SJCRH30 (cell line): ENCODE results near the gene CCIN. TPM values are rescaled to one million over a fixed set of nuclear protein-coding genes. Genes with fewer than 3 reads are reported as not detected.
"Not testable (repeated sequence)": the region's sequence is repeated elsewhere in the genome, so short reads cannot be mapped to it uniquely, and the experiment has no call there.

ENCODE experiments used
- DNase-seq, 2 experiments: peaks; one replicate each; pipeline ENCODE4 v3.0.0-alpha.2; 2015 to 2020
- H3K27ac ChIP-seq: fragments of 250-450 bp; sonication (Bioruptor Pico); 2 replicates; pipeline ENCODE4 v1.5.1; 2020; ENCODE audit warnings: mild to moderate bottlenecking, moderate library complexity
- H3K27me3 ChIP-seq: fragments of 250-450 bp; sonication (Bioruptor Pico); 2 replicates; pipeline ENCODE4 v1.5.1; 2020; ENCODE audit warnings: mild to moderate bottlenecking, moderate library complexity
- H3K36me3 ChIP-seq: fragments of 250-450 bp; sonication (Bioruptor Pico); 2 replicates; pipeline ENCODE4 v1.5.1; 2020; ENCODE audit warnings: mild to moderate bottlenecking, moderate library complexity
- H3K4me1 ChIP-seq: fragments of 250-450 bp; sonication (Bioruptor Pico); 2 replicates; pipeline ENCODE4 v1.5.1; 2020; ENCODE audit warnings: mild to moderate bottlenecking, moderate library complexity
- H3K4me3 ChIP-seq: fragments of 250-450 bp; sonication (Bioruptor Pico); 2 replicates; pipeline ENCODE4 v1.5.1; 2020; ENCODE audit warnings: mild to moderate bottlenecking, moderate library complexity
- H3K9me3 ChIP-seq: fragments of 250-450 bp; sonication (Bioruptor Pico); replicated peaks from 2 replicates; pipeline ENCODE4 v1.5.1; 2020; ENCODE audit warnings: mild to moderate bottlenecking, moderate library complexity
- total RNA-seq: library from RNA; depleted of rRNA; stranded (reverse); fragments of >200 nt; shearing (Covaris generic); gene quantifications from 2 replicates; pipeline ENCODE4 v1.2.3, GENCODE V29; 2014

CCIN gene
- total RNA-seq, 1 experiment from 2014 or later = 0.24 TPM

DNA sequence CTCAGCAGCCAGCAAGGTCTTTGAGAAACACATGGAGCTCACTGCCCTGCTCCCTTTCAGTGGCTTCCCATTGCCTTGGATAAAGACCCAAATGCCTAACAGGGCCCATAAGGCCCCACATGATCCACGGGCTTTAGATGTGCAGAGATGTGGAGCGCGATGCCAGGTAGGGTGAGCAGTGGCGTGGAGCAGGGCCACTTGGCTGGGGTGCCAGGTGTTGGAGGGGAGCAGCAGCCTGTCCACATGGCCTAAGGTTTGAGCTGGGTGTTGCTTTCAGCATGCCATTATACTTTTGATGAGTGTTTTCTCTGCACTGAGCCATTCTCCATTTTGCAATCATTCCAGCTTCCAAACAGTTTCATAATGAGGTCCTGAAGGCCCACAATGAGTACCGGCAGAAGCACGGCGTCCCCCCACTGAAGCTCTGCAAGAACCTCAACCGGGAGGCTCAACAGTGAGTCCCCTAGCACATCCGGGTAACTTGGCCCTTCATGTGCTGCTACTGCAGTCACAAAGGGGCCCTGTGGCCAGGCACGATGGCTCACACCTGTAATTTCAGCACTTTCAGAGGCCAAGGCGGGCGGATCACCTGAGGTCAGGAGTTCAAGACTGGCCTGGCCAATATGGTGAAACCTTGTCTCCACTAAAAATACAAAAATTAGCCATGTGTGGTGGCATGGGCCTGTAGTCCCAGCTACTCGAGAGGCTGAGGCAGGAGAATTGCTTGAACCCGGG, 21.6 kb upstream of the CCIN start:
- no peak for DNase-seq
- Histone ChIP-seq H3K9me3 (no peaks in the 10 kb centered on the region), H3K4me1 (peaks cover 24% of the 10 kb centered on the region), H3K27ac (no peak overlapping the region), H3K4me3 (no peak overlapping the region), H3K27me3 (no peaks in the 10 kb centered on the region), H3K36me3 (no peaks in the 10 kb centered on the region; the same call in 1 of the 2 replicates)

DNA sequence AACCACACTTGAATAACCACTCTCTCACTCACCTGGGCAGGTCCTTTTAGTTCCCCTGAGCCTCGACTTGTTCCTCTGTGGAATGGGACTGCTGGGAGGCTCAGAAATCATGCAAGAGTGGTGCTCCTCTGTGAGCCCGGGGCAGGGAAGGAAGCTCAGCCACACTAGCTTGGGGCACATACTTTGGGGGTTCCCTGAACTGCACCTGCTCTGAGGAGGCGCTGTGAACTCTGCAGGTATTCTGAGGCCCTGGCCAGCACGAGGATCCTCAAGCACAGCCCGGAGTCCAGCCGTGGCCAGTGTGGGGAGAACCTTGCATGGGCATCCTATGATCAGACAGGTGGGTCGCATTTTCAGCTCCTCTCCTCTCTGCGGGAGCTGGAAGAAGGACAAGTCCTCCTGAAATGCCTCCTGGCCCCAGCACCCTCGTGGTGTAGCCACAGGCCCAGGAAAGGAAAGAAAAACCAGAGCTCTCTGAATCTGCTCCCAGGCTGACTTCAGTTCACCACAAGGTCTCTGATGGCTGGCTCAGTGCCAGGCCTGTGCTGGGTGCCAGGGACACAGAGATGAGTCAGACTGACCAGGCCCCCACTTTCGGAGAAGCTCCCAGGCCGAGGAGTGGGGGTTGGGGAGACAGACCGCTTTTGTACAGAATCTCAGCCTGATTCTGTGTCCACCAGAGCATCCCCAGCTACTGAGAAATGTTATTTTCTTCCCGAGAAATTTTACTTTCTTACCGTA, 20.7 kb upstream of the CCIN start:
- Histone ChIP-seq H3K36me3 (no peaks in the 10 kb centered on the region; the same call in 1 of the 2 replicates), H3K27ac (peak overlapping the region; percentile 46), H3K9me3 (no peaks in the 10 kb centered on the region), H3K27me3 (no peaks in the 10 kb centered on the region), H3K4me1 (peaks cover 24% of the 10 kb centered on the region), H3K4me3 (no peak overlapping the region)
- peak; percentile 96 for DNase-seq

DNA sequence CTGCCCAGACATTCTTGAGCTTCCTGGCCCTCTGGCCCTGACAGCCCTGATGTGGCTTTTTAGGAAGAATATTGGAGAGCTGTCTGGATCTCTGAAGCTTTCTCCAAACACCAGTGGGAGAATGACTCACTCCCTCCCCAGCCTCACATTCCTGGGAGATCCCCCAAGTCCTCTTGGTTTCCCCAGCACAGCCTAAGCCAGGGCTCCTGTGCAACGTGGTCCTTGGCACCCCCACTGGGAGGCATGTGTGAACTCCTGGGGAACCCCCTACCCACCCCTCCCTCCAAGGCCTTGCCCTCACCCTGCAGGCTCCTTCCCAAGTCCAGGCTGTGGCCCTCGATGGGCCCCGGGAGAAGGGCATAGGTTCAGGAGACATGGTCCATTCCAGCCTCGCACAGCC, 20.0 kb upstream of the CCIN start:
- peak overlapping the region; percentile 46 for H3K27ac ChIP-seq
- H3K4me1 ChIP-seq = peaks cover 24% of the 10 kb centered on the region
- H3K4me3 ChIP-seq = no peak overlapping the region
- no peaks in the 10 kb centered on the region; the same call in 1 of the 2 replicates for H3K36me3 ChIP-seq
- H3K9me3 ChIP-seq = no peaks in the 10 kb centered on the region
- no peaks in the 10 kb centered on the region for H3K27me3 ChIP-seq
- peak; percentile 39 to 42 for DNase-seq

GRCh38 chr9:36150574-36151315, 18.4 kb upstream of the CCIN start:
- Histone ChIP-seq H3K9me3 (no peaks in the 10 kb centered on the region), H3K27me3 (no peaks in the 10 kb centered on the region), H3K4me3 (no peak overlapping the region), H3K36me3 (no peaks in the 10 kb centered on the region; the same call in 1 of the 2 replicates), H3K27ac (no peak overlapping the region), H3K4me1 (peaks cover 24% of the 10 kb centered on the region)
- DNase-seq = peak in 1 of 2 experiments; percentile 34

- H3K27me3 ChIP-seq = no peaks in the 10 kb centered on the region
- H3K36me3 ChIP-seq = peaks cover 2% of the 10 kb centered on the region
- H3K4me1 ChIP-seq = peaks cover 24% of the 10 kb centered on the region
- no peak overlapping the region for H3K27ac ChIP-seq
- no peak overlapping the region for H3K4me3 ChIP-seq
- no peaks in the 10 kb centered on the region for H3K9me3 ChIP-seq
- DNase-seq = no peak
These were observed 17.6 kb upstream of the CCIN start for GRCh38 chr9:36151316-36152210.

- no peaks in the 10 kb centered on the region for H3K27me3 ChIP-seq
- DNase-seq = no peak
- H3K4me1 ChIP-seq = peaks cover 24% of the 10 kb centered on the region
- H3K4me3 ChIP-seq = no peak overlapping the region
- no peak overlapping the region for H3K27ac ChIP-seq
- H3K9me3 ChIP-seq = no peaks in the 10 kb centered on the region
- peaks cover 5% of the 10 kb centered on the region for H3K36me3 ChIP-seq
These were observed 16.3 kb upstream of the CCIN start for GRCh38 chr9:36152741-36153438.

GRCh38 chr9:36153746-36154145, 15.4 kb upstream of the CCIN start:
- H3K27ac ChIP-seq = no peak overlapping the region
- H3K4me3 ChIP-seq = no peak overlapping the region
- peaks cover 19% of the 10 kb centered on the region for H3K4me1 ChIP-seq
- H3K9me3 ChIP-seq = no peaks in the 10 kb centered on the region
- H3K27me3 ChIP-seq = no peaks in the 10 kb centered on the region
- peaks cover 5% of the 10 kb centered on the region for H3K36me3 ChIP-seq
- no peak for DNase-seq

DNA sequence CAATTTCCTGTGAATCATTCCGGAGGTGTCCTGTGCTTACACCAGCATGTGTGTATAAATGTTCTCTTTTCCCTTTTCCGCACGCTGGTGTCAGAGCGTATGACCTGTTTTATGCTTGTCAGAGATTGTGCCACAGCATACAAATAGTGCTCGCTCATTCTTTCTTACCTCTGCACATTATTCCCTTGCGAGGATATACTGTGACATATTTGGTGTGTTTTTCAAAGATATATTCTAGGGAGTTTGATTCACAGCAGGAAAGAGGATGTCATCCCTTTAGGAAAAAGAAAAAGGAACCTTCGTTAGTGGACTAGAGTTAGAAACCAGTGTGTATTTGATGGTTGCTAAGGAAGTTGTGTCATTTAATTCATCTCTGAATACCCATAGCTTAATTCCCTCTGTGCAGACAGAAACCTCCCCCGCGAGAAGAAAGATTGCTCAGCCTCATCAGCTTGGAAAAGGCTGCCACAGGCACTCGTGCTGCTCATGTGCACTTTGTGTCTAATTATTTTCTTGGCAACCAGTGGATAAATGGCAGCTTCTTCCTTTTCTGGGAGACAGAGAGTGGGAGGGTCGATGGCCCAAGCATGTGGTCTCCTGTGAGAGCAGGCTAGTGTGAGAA, 14.7 kb upstream of the CCIN start:
- Histone ChIP-seq H3K4me3 (no peak overlapping the region), H3K27ac (no peak overlapping the region), H3K36me3 (peaks cover 5% of the 10 kb centered on the region), H3K4me1 (peaks cover 13% of the 10 kb centered on the region), H3K9me3 (no peaks in the 10 kb centered on the region), H3K27me3 (no peaks in the 10 kb centered on the region)
- DNase-seq = no peak

GRCh38 chr9:36156116-36156515, 13.1 kb upstream of the CCIN start:
- DNase-seq = no peak
- Histone ChIP-seq H3K27me3 (no peaks in the 10 kb centered on the region), H3K27ac (no peak overlapping the region), H3K4me1 (peaks cover 2% of the 10 kb centered on the region; the same call in 1 of the 2 replicates), H3K36me3 (peaks cover 5% of the 10 kb centered on the region), H3K9me3 (no peaks in the 10 kb centered on the region), H3K4me3 (no peak overlapping the region)

- Histone ChIP-seq H3K36me3 (peaks cover 5% of the 10 kb centered on the region; the same call in 1 of the 2 replicates), H3K27ac (no peak overlapping the region), H3K9me3 (no peaks in the 10 kb centered on the region), H3K4me3 (no peak overlapping the region), H3K27me3 (no peaks in the 10 kb centered on the region), H3K4me1 (peaks cover 15% of the 10 kb centered on the region)
- DNase-seq = no peak
These were observed 11.1 kb upstream of the CCIN start for GRCh38 chr9:36158122-36158521.

- Histone ChIP-seq H3K9me3 (no peaks in the 10 kb centered on the region), H3K36me3 (peaks cover 5% of the 10 kb centered on the region; the same call in 1 of the 2 replicates), H3K4me3 (no peak overlapping the region), H3K27ac (no peak overlapping the region), H3K27me3 (no peaks in the 10 kb centered on the region), H3K4me1 (peaks cover 20% of the 10 kb centered on the region)
- no peak for DNase-seq
These were observed 10.3 kb upstream of the CCIN start for GRCh38 chr9:36158917-36159316.

- DNase-seq, H3K36me3 ChIP-seq, H3K27me3 ChIP-seq, H3K4me3 ChIP-seq, H3K9me3 ChIP-seq, H3K27ac ChIP-seq: not testable (repeated sequence)
- H3K4me1 ChIP-seq = peaks cover 26% of the 10 kb centered on the region
These were observed 9.7 kb upstream of the CCIN start for GRCh38 chr9:36159509-36159908.

DNA sequence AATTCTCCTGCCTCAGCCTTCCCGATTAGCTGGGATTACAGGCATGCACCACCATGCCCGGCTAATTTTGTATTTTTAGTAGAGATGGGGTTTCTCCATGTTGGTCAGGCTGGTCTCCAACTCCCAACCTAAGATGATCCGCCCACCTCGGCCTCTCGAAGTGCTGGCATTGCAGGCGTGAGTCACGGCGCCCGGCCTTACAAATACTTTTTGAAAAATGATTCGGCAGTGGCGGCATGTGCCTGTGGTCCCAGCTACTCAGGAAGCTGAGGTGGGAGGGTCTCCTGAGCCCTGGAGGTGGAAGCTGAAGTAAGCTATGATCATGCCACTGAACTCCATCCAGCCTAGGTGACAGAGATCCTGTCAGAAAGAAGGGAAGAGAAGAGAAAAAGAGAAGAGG, 9.1 kb upstream of the CCIN start:
- not testable (repeated sequence) for H3K27me3 ChIP-seq, H3K27ac ChIP-seq, H3K9me3 ChIP-seq, H3K36me3 ChIP-seq, H3K4me3 ChIP-seq, DNase-seq
- H3K4me1 ChIP-seq = peaks cover 32% of the 10 kb centered on the region
